ENCODE results near the gene RAP1GAP. TPM values are rescaled to one million over a fixed set of nuclear protein-coding genes. Genes with fewer than 3 reads are reported as not detected.
A peak's percentile ranks its signal among the peaks of the same experiment; 100 is the strongest.

The RAP1GAP gene
- total RNA-seq, 1 donor from 2014 or later: 62.4 TPM

DNA sequence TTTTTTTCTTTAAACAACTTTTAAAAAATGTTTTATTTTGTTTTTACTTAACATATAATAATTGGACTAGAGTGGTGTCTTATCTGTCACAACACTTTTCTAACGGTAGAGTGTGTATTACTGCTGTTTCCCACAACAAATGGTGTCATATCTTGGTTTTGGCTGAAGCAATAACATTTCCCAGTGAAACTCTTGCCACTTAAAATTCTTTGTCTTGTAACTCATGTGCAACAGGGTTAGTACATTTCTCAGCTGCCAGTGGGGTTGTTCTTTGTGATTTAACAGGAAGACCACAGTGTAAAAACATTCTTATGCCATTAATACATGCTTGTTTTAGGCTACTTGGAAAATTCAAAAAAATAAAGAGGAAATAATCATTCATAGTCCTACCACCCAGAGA, 116.4 kb downstream of the RAP1GAP start:
- intact Hi-C loops (cut with DNase I): no loop called here

DNA sequence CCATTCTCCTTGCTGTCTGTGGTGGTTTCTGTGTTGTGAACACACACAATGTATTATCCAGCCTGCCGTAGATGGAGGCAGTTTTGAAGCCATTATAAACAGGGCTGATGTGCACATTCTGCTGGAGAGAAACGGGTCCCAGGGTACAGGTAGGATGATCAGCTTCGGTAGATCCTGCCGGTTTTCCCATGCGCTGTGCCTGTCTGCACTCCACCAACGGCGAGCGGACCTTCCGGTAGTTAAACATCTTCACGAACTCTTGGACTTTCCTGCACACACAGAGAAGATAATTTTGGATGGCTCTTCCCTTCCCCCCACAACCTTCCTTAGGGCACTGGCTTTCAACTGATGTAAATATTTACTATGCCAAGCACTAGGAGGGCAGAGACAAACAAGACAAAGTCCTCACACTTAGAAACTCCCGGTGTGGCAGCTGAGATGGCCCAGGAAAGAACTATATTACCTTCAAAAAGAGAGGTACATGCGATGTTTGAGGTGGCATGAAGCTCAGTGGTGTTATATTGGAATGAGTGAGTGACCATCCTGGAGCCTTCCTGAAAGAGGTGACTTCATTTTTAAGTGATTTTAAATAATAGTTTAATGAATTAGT, 118.2 kb downstream of the RAP1GAP start:
- H3K27ac ChIP-seq: no peak overlapping the region
- no peaks in the 10 kb centered on the region for H3K36me3 ChIP-seq
- ATAC-seq (no peak), DNase-seq (no peak)
- no peaks in the 10 kb centered on the region for H3K27me3 ChIP-seq
- TF ChIP-seq, protein P1, sequence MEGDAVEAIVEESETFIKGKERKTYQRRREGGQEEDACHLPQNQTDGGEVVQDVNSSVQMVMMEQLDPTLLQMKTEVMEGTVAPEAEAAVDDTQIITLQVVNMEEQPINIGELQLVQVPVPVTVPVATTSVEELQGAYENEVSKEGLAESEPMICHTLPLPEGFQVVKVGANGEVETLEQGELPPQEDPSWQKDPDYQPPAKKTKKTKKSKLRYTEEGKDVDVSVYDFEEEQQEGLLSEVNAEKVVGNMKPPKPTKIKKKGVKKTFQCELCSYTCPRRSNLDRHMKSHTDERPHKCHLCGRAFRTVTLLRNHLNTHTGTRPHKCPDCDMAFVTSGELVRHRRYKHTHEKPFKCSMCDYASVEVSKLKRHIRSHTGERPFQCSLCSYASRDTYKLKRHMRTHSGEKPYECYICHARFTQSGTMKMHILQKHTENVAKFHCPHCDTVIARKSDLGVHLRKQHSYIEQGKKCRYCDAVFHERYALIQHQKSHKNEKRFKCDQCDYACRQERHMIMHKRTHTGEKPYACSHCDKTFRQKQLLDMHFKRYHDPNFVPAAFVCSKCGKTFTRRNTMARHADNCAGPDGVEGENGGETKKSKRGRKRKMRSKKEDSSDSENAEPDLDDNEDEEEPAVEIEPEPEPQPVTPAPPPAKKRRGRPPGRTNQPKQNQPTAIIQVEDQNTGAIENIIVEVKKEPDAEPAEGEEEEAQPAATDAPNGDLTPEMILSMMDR (IDR thresholded peaks at IDR 0.05): no peak
- no peaks in the 10 kb centered on the region for H3K9me3 ChIP-seq
- peaks cover 13% of the 10 kb centered on the region for H3K4me1 ChIP-seq
- no peak overlapping the region for H3K4me3 ChIP-seq
- intact Hi-C loops (cut with DNase I): no loop called here

More for the DNA sequence above, 116.4 kb downstream of the RAP1GAP start:
- H3K4me1 ChIP-seq: peaks cover 13% of the 10 kb centered on the region
- peak; percentile 27 for ATAC-seq
- no peaks in the 10 kb centered on the region for H3K36me3 ChIP-seq
- TF ChIP-seq, protein P1 (IDR thresholded peaks at IDR 0.05): no peak
- H3K27ac ChIP-seq: no peak overlapping the region
- no peaks in the 10 kb centered on the region for H3K27me3 ChIP-seq
- no peaks in the 10 kb centered on the region for H3K9me3 ChIP-seq
- no peak for DNase-seq
- no peak overlapping the region for H3K4me3 ChIP-seq

DNA sequence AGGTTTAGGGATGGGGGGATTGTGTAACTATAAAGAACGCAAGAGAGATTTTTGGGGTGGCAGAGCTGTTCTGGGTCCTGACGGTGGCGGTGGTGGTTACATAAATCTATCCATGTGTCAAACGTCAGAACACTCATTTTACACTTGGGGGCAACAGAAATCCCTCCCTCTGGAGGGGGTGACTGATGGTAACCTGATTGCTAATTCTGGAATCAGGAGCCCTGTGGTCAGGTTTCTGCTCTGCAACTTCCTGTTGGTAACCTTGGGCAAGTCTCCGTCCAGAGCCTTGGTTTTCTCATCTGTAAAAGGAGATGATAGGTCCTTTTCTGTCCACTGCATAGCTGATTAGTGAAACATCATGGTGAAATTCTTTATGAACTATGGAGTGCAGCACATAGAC, 119.1 kb downstream of the RAP1GAP start:
- no peaks in the 10 kb centered on the region for H3K27me3 ChIP-seq
- peaks cover 13% of the 10 kb centered on the region for H3K4me1 ChIP-seq
- H3K9me3 ChIP-seq: no peaks in the 10 kb centered on the region
- DNase-seq: no peak
- TF ChIP-seq, protein P1 (IDR thresholded peaks at IDR 0.05): no peak
- no peak overlapping the region for H3K4me3 ChIP-seq
- H3K36me3 ChIP-seq: no peaks in the 10 kb centered on the region
- no peak overlapping the region for H3K27ac ChIP-seq
- peak; percentile 20 for ATAC-seq
- intact Hi-C loops (cut with DNase I): no loop called here

DNA sequence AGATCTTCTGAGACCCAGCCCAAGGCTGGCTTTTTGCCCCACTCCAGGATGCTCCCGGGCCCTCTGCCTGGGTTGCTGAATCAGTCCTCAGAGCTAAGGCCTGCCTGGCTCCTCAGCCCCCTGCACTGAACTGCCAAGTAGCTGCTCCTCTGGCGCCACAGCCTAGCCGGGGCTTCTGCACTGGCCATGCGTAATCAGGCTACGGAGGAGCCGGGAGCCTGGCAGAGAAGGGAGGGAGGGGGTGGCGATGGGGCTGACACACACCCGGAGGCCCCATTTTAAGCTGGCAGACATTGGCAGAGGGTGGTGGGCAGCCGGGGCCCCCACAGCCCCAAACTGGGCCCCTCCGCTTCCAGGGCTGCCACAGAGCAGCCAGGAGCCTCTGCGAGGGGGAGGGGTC, 121.3 kb downstream of the RAP1GAP start:
- no peaks in the 10 kb centered on the region for H3K36me3 ChIP-seq
- TF ChIP-seq, protein P1 (IDR thresholded peaks at IDR 0.05): no peak
- H3K9me3 ChIP-seq: no peaks in the 10 kb centered on the region
- H3K27me3 ChIP-seq: no peaks in the 10 kb centered on the region
- H3K27ac ChIP-seq: no peak overlapping the region
- ATAC-seq (peak; percentile 11), DNase-seq (no peak)
- intact Hi-C loops (cut with DNase I): no loop called here
- no peak overlapping the region for H3K4me3 ChIP-seq
- peaks cover 6% of the 10 kb centered on the region for H3K4me1 ChIP-seq

Other genes with a start within 250 kb of the RAP1GAP start
- 6.7 TPM for gene NBPF3, start 229.2 kb downstream of the RAP1GAP start, total RNA-seq
- gene ALPL, start 159.9 kb downstream of the RAP1GAP start, total RNA-seq: 164 TPM
- 56.4 TPM for gene USP48, start 113.8 kb upstream of the RAP1GAP start, total RNA-seq
- gene LDLRAD2, start 142.9 kb upstream of the RAP1GAP start, total RNA-seq: 0.38 TPM

Data from upper lobe of right lung (tissue), 1 donor.